ENCODE data around the gene TUBG1.

- TF ChIP-seq, protein P1, sequence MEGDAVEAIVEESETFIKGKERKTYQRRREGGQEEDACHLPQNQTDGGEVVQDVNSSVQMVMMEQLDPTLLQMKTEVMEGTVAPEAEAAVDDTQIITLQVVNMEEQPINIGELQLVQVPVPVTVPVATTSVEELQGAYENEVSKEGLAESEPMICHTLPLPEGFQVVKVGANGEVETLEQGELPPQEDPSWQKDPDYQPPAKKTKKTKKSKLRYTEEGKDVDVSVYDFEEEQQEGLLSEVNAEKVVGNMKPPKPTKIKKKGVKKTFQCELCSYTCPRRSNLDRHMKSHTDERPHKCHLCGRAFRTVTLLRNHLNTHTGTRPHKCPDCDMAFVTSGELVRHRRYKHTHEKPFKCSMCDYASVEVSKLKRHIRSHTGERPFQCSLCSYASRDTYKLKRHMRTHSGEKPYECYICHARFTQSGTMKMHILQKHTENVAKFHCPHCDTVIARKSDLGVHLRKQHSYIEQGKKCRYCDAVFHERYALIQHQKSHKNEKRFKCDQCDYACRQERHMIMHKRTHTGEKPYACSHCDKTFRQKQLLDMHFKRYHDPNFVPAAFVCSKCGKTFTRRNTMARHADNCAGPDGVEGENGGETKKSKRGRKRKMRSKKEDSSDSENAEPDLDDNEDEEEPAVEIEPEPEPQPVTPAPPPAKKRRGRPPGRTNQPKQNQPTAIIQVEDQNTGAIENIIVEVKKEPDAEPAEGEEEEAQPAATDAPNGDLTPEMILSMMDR (IDR thresholded peaks at IDR 0.05; ENCODE audit: low read depth, low read length, poor library complexity, severe bottlenecking): no peak
- TF ChIP-seq EZH2phosphoT487 (IDR thresholded peaks at IDR 0.05; ENCODE audit: borderline replicate concordance, low read length): no peak
Observed at GRCh38 chr17:42642336-42642735, 32.9 kb downstream of the TUBG1 start.

Measured in DOHH2 (cell line).